Tibial nerve (tissue), 4 donors: Measurements from ENCODE around the gene ANGPTL2. TPM values are rescaled to one million over a fixed set of nuclear protein-coding genes. Genes with fewer than 3 reads are reported as not detected.

Source experiments
- DNase-seq, 2 donors: peaks; one replicate each; pipeline ENCODE4 v3.0.0-alpha.2; 2019; ENCODE audit warnings: low spot score in 2 of 2
- H3K27ac ChIP-seq, 4 donors: fragments of 200-600 bp; sonication (generic) in 3 of 4; one replicate each; pipeline ENCODE4 v1.5.1; 2017 to 2019; ENCODE audit warnings: mild to moderate bottlenecking in 1 of 4
- H3K27me3 ChIP-seq, 2 donors: fragments of 200-600 bp; sonication (generic) in 1 of 2; one replicate each; pipeline versions ENCODE4 v1.5.1 to v1.6.0; 2017 to 2019
- H3K36me3 ChIP-seq, 3 donors: fragments of 200-600 bp; sonication (generic); one replicate each; pipeline ENCODE4 v1.5.1; 2018 to 2019
- H3K4me1 ChIP-seq, 4 donors: fragments of 200-600 bp; sonication (generic) in 3 of 4; one replicate each; pipeline ENCODE4 v1.5.1; 2017 to 2019
- H3K4me3 ChIP-seq, 4 donors: fragments of 200-600 bp; sonication (generic) in 3 of 4; one replicate each; pipeline ENCODE4 v1.5.1; 2017 to 2019; ENCODE audit warnings: mild to moderate bottlenecking in 1 of 4, moderate library complexity in 1 of 4
- H3K9me3 ChIP-seq, 4 donors: fragments of 200-600 bp; sonication (generic) in 3 of 4; one replicate each; pipeline ENCODE4 v1.5.1; 2017 to 2019
- CTCF ChIP-seq, 5 experiments: fragments of 200-600 bp in 3 of 5; fragments of 450-650 bp in 2 of 5; sonication (generic) in 3 of 5; IDR thresholded peaks; one replicate each; pipeline ENCODE4 v1.5.1; 2016 to 2019; ENCODE audit warnings: antibody characterized with exemption in 5 of 5, mild to moderate bottlenecking in 3 of 5, moderate library complexity in 2 of 5
- EP300 ChIP-seq, 2 donors: sonication (generic); formaldehyde crosslinking; IDR thresholded peaks; one replicate each; pipeline ENCODE4 v1.6.1; 2017; ENCODE audit warnings: antibody characterized with exemption in 2 of 2, mild to moderate bottlenecking in 1 of 2
- POLR2A ChIP-seq, 2 donors: fragments of 450-650 bp; IDR thresholded peaks; one replicate each; pipeline ENCODE4 v1.6.1; 2017; ENCODE audit warnings: antibody characterized with exemption in 2 of 2, mild to moderate bottlenecking in 2 of 2, moderate library complexity in 2 of 2
- WGBS, 2 donors: methylation state at CpG; one replicate each; pipeline ENCODE4 v1.1.5; 2018; 5-methylcytosine and 5-hydroxymethylcytosine counted together
- total RNA-seq, 4 donors: library from RNA; depleted of rRNA; stranded (reverse); fragments of >200 nt; gene quantifications; one replicate each; pipeline ENCODE4 v1.1.0, GENCODE V29; 2016

Gene ANGPTL2
- total RNA-seq, 4 donors from 2014 or later: 34.5 to 64.1 (median 47.1) TPM

- WGBS, 2 donors: 63 to 73% methylated on average over 8 of the region's 10 CpGs
- Histone ChIP-seq H3K27ac (peak overlapping the region in 3 of 4 donors; percentile 6 to 74 (median 72)), H3K36me3 (no peaks in the 10 kb centered on the region), H3K4me3 (no peak overlapping the region), H3K9me3 (no peaks in the 10 kb centered on the region), H3K27me3 (no peaks in the 10 kb centered on the region), H3K4me1 (peaks cover 0 to 24% (median 5%) of the 10 kb centered on the region in 4 donors)
- DNase-seq: no peak
- no peak for TF ChIP-seq EP300 (IDR thresholded peaks at IDR 0.05)
- no peak for TF ChIP-seq CTCF (IDR thresholded peaks at IDR 0.05)
- TF ChIP-seq POLR2A (IDR thresholded peaks at IDR 0.05): no peak
Measured at GRCh38 chr9:127159949-127160610, 37.6 kb upstream of the ANGPTL2 start.

- 47 to 57% methylated on average over 5 of the region's 5 CpGs for WGBS, 2 donors
- Histone ChIP-seq H3K27ac (peak overlapping the region in 2 of 4 donors; percentile 72 to 74), H3K4me1 (peaks cover 0 to 31% (median 10%) of the 10 kb centered on the region in 4 donors), H3K36me3 (no peaks in the 10 kb centered on the region), H3K27me3 (no peaks in the 10 kb centered on the region), H3K4me3 (no peak overlapping the region), H3K9me3 (no peaks in the 10 kb centered on the region)
- peak; percentile 57 to 73 for DNase-seq
- TF ChIP-seq POLR2A (IDR thresholded peaks at IDR 0.05) (no peak), EP300 (IDR thresholded peaks at IDR 0.05) (peak in 1 of 2 donors; percentile 48), CTCF (IDR thresholded peaks at IDR 0.05) (peak; percentile 10 to 37 (median 23))
Measured at GRCh38 chr9:127159325-127159801, 36.9 kb upstream of the ANGPTL2 start.

- no peak overlapping the region for H3K4me3 ChIP-seq
- no peaks in the 10 kb centered on the region for H3K9me3 ChIP-seq
- H3K27me3 ChIP-seq: no peaks in the 10 kb centered on the region
- no peaks in the 10 kb centered on the region for H3K36me3 ChIP-seq
- TF ChIP-seq CTCF (IDR thresholded peaks at IDR 0.05) (no peak), EP300 (IDR thresholded peaks at IDR 0.05) (no peak), POLR2A (IDR thresholded peaks at IDR 0.05) (no peak)
- WGBS, 2 donors: 71 to 75% methylated on average over 4 of the region's 4 CpGs
- H3K4me1 ChIP-seq: peaks cover 0 to 36% (median 14%) of the 10 kb centered on the region in 4 donors
- H3K27ac ChIP-seq: peak overlapping the region in 2 of 4 donors; percentile 19 to 29
- no peak for DNase-seq
Measured at GRCh38 chr9:127158786-127159324, 36.4 kb upstream of the ANGPTL2 start.

- Histone ChIP-seq H3K9me3 (no peaks in the 10 kb centered on the region), H3K4me1 (peaks cover 0 to 38% (median 15%) of the 10 kb centered on the region in 4 donors), H3K27me3 (no peaks in the 10 kb centered on the region), H3K27ac (peak overlapping the region in 2 of 4 donors; percentile 79 to 87), H3K4me3 (no peak overlapping the region), H3K36me3 (no peaks in the 10 kb centered on the region)
- no peak for TF ChIP-seq POLR2A (IDR thresholded peaks at IDR 0.05)
- DNase-seq: no peak
- 72 to 84% methylated on average over 5 of the region's 5 CpGs for WGBS, 2 donors
Measured at GRCh38 chr9:127155314-127155960, 33.0 kb upstream of the ANGPTL2 start.

- no peaks in the 10 kb centered on the region for H3K9me3 ChIP-seq
- 16 to 20% methylated on average over 13 of the region's 13 CpGs for WGBS, 2 donors
- peak overlapping the region in 1 of 4 donors; percentile 20 for H3K4me3 ChIP-seq
- TF ChIP-seq POLR2A (IDR thresholded peaks at IDR 0.05) (no peak), CTCF (IDR thresholded peaks at IDR 0.05) (peak in 1 of 5 experiments; percentile 28), EP300 (IDR thresholded peaks at IDR 0.05) (peak in 1 of 2 donors; percentile 45)
- peak; percentile 51 to 69 for DNase-seq
- no peaks in the 10 kb centered on the region for H3K27me3 ChIP-seq
- H3K36me3 ChIP-seq: no peaks in the 10 kb centered on the region
- H3K4me1 ChIP-seq: peaks cover 0 to 29% (median 15%) of the 10 kb centered on the region in 4 donors
- peak overlapping the region in 3 of 4 donors; percentile 21 to 87 (median 79) for H3K27ac ChIP-seq
Measured at GRCh38 chr9:127154390-127155191, 32.2 kb upstream of the ANGPTL2 start.
